Suprapubic skin (tissue), 4 donors: Measurements from ENCODE around the gene SIK3. TPM values are rescaled to one million over a fixed set of nuclear protein-coding genes. Genes with fewer than 3 reads are reported as not detected.
A peak's percentile ranks its signal among the peaks of the same experiment; 100 is the strongest.

Experiments used
- DNase-seq, 2 donors: peaks; one replicate each; pipeline ENCODE4 v3.0.0-alpha.2; 2019; ENCODE audit warnings: low spot score in 2 of 2
- H3K27ac ChIP-seq: fragments of 200-600 bp; sonication (generic); one replicate; pipeline ENCODE4 v1.5.1; 2019
- H3K27me3 ChIP-seq: fragments of 200-600 bp; sonication (generic); one replicate; pipeline ENCODE4 v1.5.1; 2019
- H3K36me3 ChIP-seq: fragments of 200-600 bp; sonication (generic); one replicate; pipeline ENCODE4 v1.5.1; 2019
- H3K4me1 ChIP-seq: fragments of 200-600 bp; sonication (generic); one replicate; pipeline ENCODE4 v1.5.1; 2019
- H3K4me3 ChIP-seq: fragments of 200-600 bp; sonication (generic); one replicate; pipeline ENCODE4 v1.5.1; 2019; ENCODE audit warnings: mild to moderate bottlenecking
- H3K9me3 ChIP-seq: fragments of 200-600 bp; sonication (generic); one replicate; pipeline ENCODE4 v1.5.1; 2019
- EP300 ChIP-seq: sonication (generic); formaldehyde crosslinking; IDR thresholded peaks from one replicate; pipeline ENCODE4 v1.6.1; 2017; ENCODE audit warnings: antibody characterized with exemption
- POLR2A ChIP-seq, 2 donors: fragments of 450-650 bp; IDR thresholded peaks; one replicate each; pipeline ENCODE4 v1.6.1; 2017; ENCODE audit warnings: antibody characterized with exemption in 2 of 2, mild to moderate bottlenecking in 2 of 2, moderate library complexity in 2 of 2
- POLR2AphosphoS5 ChIP-seq, 3 donors: sonication (generic); formaldehyde crosslinking; IDR thresholded peaks; one replicate each; pipeline ENCODE4 v1.6.1; 2017; ENCODE audit warnings: antibody characterized with exemption in 3 of 3
- WGBS: methylation state at CpG from one replicate; pipeline ENCODE4 v1.1.5; 2018; 5-methylcytosine and 5-hydroxymethylcytosine counted together
- total RNA-seq, 4 donors: library from RNA; depleted of rRNA; stranded (reverse); fragments of >200 nt; gene quantifications; one replicate each; pipeline ENCODE4 v1.1.0, GENCODE V29; 2016
- TF ChIP-seq, protein P1 (sequence below), 2 donors: fragments of 200-600 bp in 1 of 2; fragments of 450-650 bp in 1 of 2; sonication (generic) in 1 of 2; IDR thresholded peaks; one replicate each; pipeline ENCODE4 v1.5.1; 2016 to 2019; ENCODE audit warnings: antibody characterized with exemption in 2 of 2, mild to moderate bottlenecking in 1 of 2, moderate library complexity in 1 of 2

Gene SIK3
- total RNA-seq, 4 donors from 2014 or later, result 31.6 to 60.8 (median 37.5) TPM

DNA sequence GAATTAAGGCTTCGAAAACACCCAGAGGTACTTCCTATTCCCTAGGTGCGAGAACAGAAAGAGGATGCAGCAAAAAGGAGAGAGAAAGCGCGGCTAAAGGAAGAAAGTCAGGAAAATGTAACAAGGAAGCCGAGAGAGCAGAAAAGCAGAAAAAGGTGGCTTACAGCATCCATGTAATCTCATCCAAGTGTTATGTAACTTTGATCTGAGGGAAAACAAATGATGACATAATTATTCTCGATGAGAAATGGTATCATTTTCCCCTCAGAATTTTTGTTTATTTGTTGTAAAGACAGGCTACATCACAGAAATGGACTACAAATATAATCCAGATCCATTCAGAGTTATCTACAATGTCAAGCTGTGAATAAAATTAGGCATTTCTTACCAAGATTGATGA lies 191.7 kb downstream of the SIK3 start:
- Histone ChIP-seq H3K36me3 (no peaks in the 10 kb centered on the region), H3K4me3 (no peak overlapping the region), H3K9me3 (no peaks in the 10 kb centered on the region), H3K27me3 (no peaks in the 10 kb centered on the region), H3K4me1 (no peaks in the 10 kb centered on the region), H3K27ac (no peak overlapping the region)
- WGBS, result 77% methylated on average over 6 of the region's 6 CpGs
- DNase-seq, result no peak
- TF ChIP-seq POLR2AphosphoS5 (IDR thresholded peaks at IDR 0.05) (no peak), POLR2A (IDR thresholded peaks at IDR 0.05) (no peak), EP300 (no peak)
- TF ChIP-seq, protein P1, sequence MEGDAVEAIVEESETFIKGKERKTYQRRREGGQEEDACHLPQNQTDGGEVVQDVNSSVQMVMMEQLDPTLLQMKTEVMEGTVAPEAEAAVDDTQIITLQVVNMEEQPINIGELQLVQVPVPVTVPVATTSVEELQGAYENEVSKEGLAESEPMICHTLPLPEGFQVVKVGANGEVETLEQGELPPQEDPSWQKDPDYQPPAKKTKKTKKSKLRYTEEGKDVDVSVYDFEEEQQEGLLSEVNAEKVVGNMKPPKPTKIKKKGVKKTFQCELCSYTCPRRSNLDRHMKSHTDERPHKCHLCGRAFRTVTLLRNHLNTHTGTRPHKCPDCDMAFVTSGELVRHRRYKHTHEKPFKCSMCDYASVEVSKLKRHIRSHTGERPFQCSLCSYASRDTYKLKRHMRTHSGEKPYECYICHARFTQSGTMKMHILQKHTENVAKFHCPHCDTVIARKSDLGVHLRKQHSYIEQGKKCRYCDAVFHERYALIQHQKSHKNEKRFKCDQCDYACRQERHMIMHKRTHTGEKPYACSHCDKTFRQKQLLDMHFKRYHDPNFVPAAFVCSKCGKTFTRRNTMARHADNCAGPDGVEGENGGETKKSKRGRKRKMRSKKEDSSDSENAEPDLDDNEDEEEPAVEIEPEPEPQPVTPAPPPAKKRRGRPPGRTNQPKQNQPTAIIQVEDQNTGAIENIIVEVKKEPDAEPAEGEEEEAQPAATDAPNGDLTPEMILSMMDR (IDR thresholded peaks at IDR 0.05), result no peak

DNA sequence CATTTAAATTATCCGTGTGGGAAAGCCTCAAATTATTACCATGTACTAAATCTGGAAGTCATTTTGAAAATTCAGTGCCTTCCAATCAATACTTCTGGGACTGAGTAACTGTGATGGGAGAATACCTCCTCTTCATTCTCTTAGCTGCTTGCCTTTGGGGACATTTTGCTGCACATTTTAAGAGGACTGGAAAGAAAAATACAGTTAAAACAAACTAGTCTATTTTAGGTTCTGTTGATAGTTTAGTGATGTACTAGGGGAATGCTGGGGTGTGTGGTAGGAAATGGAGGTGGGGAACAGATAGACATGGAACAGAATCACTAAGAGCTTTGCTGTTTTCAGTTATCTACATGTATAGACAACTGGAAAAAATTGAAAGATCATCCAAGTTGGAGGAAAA lies 195.1 kb downstream of the SIK3 start:
- TF ChIP-seq POLR2AphosphoS5 (IDR thresholded peaks at IDR 0.05), result no peak
- no peaks in the 10 kb centered on the region for H3K36me3 ChIP-seq
- no peaks in the 10 kb centered on the region for H3K27me3 ChIP-seq
- no peaks in the 10 kb centered on the region for H3K4me1 ChIP-seq
- DNase-seq, result no peak
- WGBS, result 60% methylated on average over 1 of the region's 1 CpG
- no peak overlapping the region for H3K4me3 ChIP-seq
- no peak overlapping the region for H3K27ac ChIP-seq
- no peaks in the 10 kb centered on the region for H3K9me3 ChIP-seq

DNA sequence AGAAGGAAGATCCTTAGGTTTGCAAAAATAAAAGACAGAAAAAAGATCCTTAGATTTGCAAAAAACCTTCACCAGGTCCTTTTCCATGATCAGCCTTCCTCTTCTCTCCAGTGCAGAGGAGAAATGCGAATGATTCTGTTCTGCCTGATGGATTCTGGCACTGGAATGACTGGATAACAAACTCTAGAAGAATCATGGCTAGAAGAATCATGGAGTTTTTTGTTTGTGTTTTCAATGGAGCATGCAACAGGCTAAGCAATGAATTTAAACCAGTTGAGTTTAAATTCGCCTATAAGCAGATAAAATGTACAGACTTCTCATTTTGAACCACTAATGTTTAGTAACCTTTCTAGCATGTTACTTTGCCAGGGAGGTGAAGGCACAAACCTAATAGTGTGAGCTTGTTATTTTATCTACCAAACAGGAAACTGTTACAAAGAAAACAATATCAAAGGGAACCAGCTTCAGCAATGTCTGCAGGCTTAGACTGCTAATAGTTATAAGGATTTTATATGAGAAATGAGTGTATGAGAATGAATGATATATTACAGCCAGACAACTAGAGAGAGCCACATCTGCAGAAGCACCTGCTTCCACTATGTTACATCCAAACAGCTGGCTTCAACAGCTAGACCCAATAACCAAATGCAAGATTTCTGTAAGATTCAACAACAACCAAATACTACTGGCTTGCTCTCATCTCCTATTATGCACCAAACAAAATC lies 196.1 kb downstream of the SIK3 start:
- TF ChIP-seq POLR2A (IDR thresholded peaks at IDR 0.05), result no peak
- TF ChIP-seq, protein P1 (IDR thresholded peaks at IDR 0.05), result no peak
- TF ChIP-seq EP300, result no peak
- no peak for TF ChIP-seq POLR2AphosphoS5 (IDR thresholded peaks at IDR 0.05)
- Histone ChIP-seq H3K27ac (no peak overlapping the region), H3K27me3 (no peaks in the 10 kb centered on the region), H3K9me3 (no peaks in the 10 kb centered on the region), H3K4me3 (no peak overlapping the region), H3K4me1 (no peaks in the 10 kb centered on the region), H3K36me3 (no peaks in the 10 kb centered on the region)
- 85% methylated on average over 2 of the region's 2 CpGs for WGBS
- no peak for DNase-seq

DNA sequence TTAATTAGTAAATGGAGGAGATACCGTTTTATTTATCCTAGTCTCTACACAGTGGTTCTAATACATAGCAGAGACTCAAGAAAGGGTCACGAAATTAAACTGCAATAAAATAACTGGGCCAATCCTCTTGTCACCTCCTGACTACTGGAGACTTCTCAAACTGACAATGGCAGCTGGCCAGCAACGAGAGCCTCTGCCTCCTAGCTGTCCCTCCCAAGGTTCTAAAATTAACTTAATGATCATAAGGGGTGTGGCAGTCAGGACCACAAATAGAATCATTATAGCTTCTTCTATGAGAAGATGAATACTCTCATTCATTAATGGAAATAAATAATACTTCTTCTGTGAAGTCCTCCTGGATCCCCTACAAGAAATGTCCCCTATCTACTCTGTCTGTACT lies 197.0 kb downstream of the SIK3 start:
- TF ChIP-seq POLR2A (IDR thresholded peaks at IDR 0.05) (no peak), EP300 (no peak), POLR2AphosphoS5 (IDR thresholded peaks at IDR 0.05) (no peak)
- TF ChIP-seq, protein P1 (IDR thresholded peaks at IDR 0.05), result no peak
- H3K4me3 ChIP-seq, result no peak overlapping the region
- DNase-seq, result no peak
- H3K27ac ChIP-seq, result no peak overlapping the region
- peaks cover 7% of the 10 kb centered on the region for H3K36me3 ChIP-seq
- H3K27me3 ChIP-seq, result no peaks in the 10 kb centered on the region
- H3K4me1 ChIP-seq, result no peaks in the 10 kb centered on the region
- H3K9me3 ChIP-seq, result no peaks in the 10 kb centered on the region
- 60% methylated on average over 3 of the region's 3 CpGs for WGBS

DNA sequence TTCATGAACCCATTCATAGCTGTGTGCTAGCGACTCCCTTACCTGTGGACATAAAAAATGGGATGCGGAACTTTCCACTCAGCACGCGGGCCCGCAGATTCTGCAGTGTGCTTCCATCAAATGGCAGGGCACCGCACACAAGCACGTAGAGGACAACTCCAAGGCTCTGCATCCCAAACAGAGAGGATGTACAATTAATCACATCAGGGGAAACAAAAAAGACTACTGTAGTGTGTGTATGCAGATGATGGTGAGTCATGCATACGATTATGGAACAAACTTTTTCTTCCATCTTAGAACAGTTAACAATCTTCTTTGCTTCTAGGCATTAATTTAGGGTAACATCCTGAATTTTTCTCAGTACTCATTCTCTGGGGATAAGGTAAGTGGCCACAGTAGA lies 202.0 kb downstream of the SIK3 start:
- no peak for DNase-seq
- no peaks in the 10 kb centered on the region for H3K9me3 ChIP-seq
- no peak for TF ChIP-seq EP300
- WGBS, result 91% methylated on average over 8 of the region's 8 CpGs
- H3K4me1 ChIP-seq, result no peaks in the 10 kb centered on the region
- no peaks in the 10 kb centered on the region for H3K27me3 ChIP-seq
- H3K27ac ChIP-seq, result no peak overlapping the region
- H3K4me3 ChIP-seq, result no peak overlapping the region
- H3K36me3 ChIP-seq, result peaks cover 43% of the 10 kb centered on the region

DNA sequence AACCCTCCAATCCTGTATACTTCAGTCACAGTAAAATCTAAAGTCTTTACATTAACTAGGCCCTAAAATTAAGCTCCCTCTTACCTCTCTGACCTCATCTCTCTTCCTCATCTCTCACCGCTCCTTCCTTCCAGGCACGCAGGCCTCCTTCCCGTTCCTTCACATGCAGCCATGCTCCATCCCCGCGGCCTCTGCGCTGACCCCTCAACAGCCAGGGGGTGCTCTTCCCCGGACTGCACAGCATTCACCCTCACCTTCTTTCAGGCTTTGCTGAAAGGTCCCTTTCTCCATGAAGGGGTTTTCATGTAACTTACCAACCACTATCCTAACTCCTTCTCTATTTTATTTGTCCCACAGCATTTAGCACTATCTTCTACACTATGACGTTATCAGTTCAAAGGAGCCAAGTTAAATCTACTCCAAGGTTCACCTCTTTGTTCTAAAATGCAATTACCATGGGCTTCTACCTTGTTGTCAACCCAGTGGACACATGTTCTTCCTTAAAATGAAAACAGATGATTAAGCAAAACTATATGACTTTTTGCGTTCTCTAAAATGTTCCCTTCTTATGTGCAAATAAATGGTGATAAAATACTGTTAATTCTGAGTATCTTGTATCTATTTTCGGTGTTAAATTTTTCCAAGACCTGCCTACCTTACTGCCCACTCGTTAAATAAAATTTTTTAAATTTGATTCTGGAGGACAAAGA lies 203.0 kb downstream of the SIK3 start:
- no peak overlapping the region for H3K27ac ChIP-seq
- no peaks in the 10 kb centered on the region for H3K27me3 ChIP-seq
- H3K36me3 ChIP-seq, result peaks cover 43% of the 10 kb centered on the region
- DNase-seq, result no peak
- 67% methylated on average over 11 of the region's 11 CpGs for WGBS
- no peak for TF ChIP-seq POLR2AphosphoS5 (IDR thresholded peaks at IDR 0.05)
- TF ChIP-seq, protein P1 (IDR thresholded peaks at IDR 0.05), result peak in 1 of 2 donors; percentile 21
- TF ChIP-seq EP300, result no peak
- H3K9me3 ChIP-seq, result no peaks in the 10 kb centered on the region
- no peaks in the 10 kb centered on the region for H3K4me1 ChIP-seq
- H3K4me3 ChIP-seq, result no peak overlapping the region
